IPS-15b (cell line): ENCODE data around the gene WDR44.
A peak's percentile ranks its signal among the peaks of the same experiment; 100 is the strongest.
"Not testable (repeated sequence)": the region's sequence is repeated elsewhere in the genome, so short reads cannot be mapped to it uniquely, and the experiment has no call there.

Experiments
- H3K27me3 ChIP-seq: one replicate; pipeline ENCODE4 v1.6.1; 2013; ENCODE audit warnings: low read length; ENCODE audit not compliant: control insufficient read depth, insufficient read depth
- H3K36me3 ChIP-seq: one replicate; pipeline ENCODE4 v1.6.1; 2013; ENCODE audit warnings: low read length; ENCODE audit not compliant: control insufficient read depth, insufficient read depth
- H3K4me1 ChIP-seq: one replicate; pipeline ENCODE4 v1.6.1; 2013; ENCODE audit warnings: mild to moderate bottlenecking, low read length; ENCODE audit not compliant: control insufficient read depth, insufficient read depth
- H3K4me3 ChIP-seq: one replicate; pipeline ENCODE4 v1.5.1; 2013; ENCODE audit warnings: low read depth, low read length
- H3K9ac ChIP-seq: one replicate; pipeline ENCODE4 v1.6.1; 2013; ENCODE audit warnings: low read depth, mild to moderate bottlenecking, low read length
- H3K9me3 ChIP-seq: one replicate; pipeline ENCODE4 v1.6.1; 2013; ENCODE audit warnings: mild to moderate bottlenecking, low read length; ENCODE audit not compliant: control insufficient read depth, insufficient read depth

The WDR44 gene, protein sequence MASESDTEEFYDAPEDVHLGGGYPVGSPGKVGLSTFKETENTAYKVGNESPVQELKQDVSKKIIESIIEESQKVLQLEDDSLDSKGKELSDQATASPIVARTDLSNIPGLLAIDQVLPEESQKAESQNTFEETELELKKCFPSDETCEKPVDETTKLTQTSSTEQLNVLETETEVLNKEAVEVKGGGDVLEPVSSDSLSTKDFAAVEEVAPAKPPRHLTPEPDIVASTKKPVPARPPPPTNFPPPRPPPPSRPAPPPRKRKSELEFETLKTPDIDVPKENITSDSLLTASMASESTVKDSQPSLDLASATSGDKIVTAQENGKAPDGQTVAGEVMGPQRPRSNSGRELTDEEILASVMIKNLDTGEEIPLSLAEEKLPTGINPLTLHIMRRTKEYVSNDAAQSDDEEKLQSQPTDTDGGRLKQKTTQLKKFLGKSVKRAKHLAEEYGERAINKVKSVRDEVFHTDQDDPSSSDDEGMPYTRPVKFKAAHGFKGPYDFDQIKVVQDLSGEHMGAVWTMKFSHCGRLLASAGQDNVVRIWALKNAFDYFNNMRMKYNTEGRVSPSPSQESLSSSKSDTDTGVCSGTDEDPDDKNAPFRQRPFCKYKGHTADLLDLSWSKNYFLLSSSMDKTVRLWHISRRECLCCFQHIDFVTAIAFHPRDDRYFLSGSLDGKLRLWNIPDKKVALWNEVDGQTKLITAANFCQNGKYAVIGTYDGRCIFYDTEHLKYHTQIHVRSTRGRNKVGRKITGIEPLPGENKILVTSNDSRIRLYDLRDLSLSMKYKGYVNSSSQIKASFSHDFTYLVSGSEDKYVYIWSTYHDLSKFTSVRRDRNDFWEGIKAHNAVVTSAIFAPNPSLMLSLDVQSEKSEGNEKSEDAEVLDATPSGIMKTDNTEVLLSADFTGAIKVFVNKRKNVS

DNA sequence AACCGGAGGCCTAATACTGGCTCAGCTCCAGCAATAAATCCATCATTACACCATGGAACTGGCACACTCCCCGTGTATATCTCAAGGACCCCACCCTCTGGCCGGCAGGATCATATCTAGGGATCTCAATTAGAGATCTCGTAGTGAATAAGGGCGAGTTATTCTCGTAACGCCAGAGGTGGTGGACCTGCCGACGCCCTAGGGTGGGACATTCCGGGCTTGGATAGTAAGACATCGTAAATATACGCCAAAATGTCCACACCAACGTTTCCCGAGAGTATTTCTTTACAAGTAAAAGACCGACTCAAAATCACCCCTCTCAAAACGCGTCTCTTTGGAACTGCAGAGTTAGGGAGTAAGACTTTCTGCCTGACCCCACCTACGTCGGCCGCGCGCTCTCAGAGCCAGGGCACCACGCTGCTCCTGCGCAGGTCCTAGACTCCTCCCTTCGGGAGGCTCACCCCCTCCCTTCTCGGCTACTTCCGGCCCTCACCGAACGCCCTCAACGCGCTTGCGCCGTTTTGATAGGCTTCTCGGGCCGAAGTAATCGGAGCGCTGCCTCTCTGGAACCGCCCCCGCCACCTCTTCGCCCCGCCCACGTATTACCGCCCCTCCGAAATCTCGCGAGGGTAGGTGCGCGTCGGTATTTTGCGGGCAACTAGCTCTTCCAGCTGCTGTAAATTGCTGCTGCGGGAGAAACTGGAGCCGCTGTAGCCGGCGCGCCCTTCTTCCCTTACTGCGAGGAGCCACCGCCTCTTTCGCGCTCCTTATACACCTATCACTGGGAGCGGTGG, at the start of gene WDR44:
Gene WDR44 (plus strand): TSS at position 643 of the 794 bp plus-strand sequence. CDS start 398 bp downstream, outside the sequence.
- peak within 1 kb of the TSS; percentile 73 for H3K4me3 ChIP-seq
- H3K27me3 ChIP-seq = no peaks in the 10 kb centered on the region
- H3K9me3 ChIP-seq = no peaks in the 10 kb centered on the region
- peak within 1 kb of the TSS; percentile 76 for H3K9ac ChIP-seq
- H3K4me1 ChIP-seq = no peaks in the 10 kb centered on the region
- H3K36me3 ChIP-seq = peaks cover 2% of the 10 kb centered on the region

DNA sequence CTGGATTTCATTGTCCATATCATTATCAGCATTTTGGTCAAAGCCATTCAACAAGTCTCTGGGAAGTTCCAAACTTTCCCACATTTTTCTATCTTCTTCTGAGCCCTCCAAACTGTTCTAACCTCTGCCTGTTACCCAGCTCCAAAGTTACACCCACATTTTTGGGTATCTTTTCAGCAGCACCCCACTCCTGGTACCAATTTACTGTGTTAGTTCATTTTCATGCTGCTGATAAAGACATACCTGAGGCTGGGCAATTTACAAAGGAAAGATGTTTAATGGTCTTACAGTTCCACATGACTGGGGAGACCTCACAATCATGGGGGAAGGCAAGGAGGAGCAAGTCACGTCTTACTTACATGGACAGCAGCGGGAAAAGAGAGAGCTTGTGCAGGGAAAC, 40.1 kb upstream of the WDR44 start:
- not testable (repeated sequence) for H3K9ac ChIP-seq, H3K4me1 ChIP-seq, H3K36me3 ChIP-seq, H3K4me3 ChIP-seq, H3K27me3 ChIP-seq, H3K9me3 ChIP-seq

DNA sequence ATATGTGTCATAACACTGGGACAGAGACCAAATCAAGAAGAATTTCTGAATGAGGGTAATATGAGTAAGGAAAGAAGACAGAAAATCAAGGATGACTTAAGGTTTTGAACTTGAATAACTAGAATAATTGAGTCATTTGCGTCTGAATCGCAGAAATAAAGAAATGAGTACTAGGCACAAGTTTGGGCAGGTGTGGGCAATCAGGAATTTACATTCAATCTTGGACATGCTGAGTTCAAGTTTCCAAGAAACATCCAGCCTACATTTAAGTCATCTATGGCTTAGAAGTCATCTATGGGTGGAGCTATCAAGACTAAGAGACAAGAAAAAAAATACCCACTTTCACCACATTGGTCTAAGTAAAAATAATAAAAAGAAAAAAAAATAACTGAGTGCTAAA, 30.4 kb upstream of the WDR44 start:
- no peak overlapping the region for H3K4me3 ChIP-seq
- H3K9ac ChIP-seq = no peak overlapping the region
- no peaks in the 10 kb centered on the region for H3K36me3 ChIP-seq
- no peaks in the 10 kb centered on the region for H3K9me3 ChIP-seq
- no peaks in the 10 kb centered on the region for H3K27me3 ChIP-seq
- no peaks in the 10 kb centered on the region for H3K4me1 ChIP-seq

DNA sequence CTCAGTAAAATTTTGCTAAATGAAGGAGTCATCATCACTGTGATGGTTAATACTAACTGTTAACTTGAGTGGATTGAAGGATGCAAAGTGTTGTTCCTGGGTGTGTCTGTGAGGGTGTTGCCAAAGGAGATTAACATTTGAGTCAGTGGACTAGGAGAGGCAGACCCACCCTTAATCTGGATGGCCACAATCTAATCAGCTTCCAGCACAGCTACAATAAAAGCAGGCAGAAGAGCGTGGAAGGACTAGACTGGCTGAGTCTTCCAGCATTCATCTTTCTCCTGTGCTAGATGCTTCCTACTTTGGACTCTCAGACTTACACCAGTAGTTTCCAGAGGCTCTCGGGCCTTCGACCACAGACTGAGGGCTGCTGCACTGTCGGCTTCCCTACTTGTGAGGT, 21.3 kb upstream of the WDR44 start:
- H3K9me3 ChIP-seq = no peaks in the 10 kb centered on the region
- no peaks in the 10 kb centered on the region for H3K27me3 ChIP-seq
- H3K4me1 ChIP-seq = no peaks in the 10 kb centered on the region
- no peaks in the 10 kb centered on the region for H3K36me3 ChIP-seq
- no peak overlapping the region for H3K9ac ChIP-seq
- H3K4me3 ChIP-seq = no peak overlapping the region

DNA sequence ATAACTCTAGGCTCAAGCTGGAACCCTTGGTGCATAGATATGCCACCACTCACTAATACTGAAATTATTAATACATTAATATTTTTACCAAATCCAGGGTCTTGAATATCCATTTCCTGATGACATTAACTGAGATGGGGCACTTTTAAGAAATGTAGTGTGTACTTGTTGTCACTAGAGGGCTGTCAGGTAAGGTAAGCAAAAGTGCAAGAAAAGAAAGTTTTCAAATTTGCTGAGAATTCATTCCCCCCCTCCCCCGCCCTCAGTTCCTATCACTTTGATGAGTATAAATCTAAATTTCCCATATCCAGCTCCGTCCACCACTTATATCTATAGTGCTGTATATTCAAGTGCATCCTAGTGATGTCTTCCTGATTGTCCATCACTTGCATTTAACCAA, 20.5 kb upstream of the WDR44 start:
- Histone ChIP-seq H3K9ac (no peak overlapping the region), H3K4me1 (no peaks in the 10 kb centered on the region), H3K27me3 (no peaks in the 10 kb centered on the region), H3K9me3 (no peaks in the 10 kb centered on the region), H3K36me3 (no peaks in the 10 kb centered on the region), H3K4me3 (no peak overlapping the region)

DNA sequence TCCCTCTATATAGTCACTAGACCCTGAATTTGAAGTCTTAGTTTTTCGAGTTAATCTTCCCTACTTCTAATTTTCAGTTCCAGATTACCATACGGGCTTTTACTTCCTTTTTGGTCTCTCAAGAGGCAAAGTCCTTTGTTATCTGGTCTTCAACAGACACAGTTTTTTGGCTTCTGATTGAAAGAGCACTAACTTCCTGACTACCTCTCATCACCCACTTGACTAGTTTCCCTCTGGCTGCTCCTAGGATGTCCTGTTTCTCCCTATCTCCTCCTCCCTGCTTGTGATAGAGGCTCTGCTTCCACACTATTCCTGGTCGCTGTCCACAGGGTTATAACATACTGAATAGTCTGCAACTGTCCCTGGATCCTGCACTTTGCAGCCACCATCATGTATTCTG, 16.7 kb upstream of the WDR44 start:
- Histone ChIP-seq H3K36me3 (no peaks in the 10 kb centered on the region), H3K27me3 (no peaks in the 10 kb centered on the region), H3K9me3 (no peaks in the 10 kb centered on the region), H3K4me1 (no peaks in the 10 kb centered on the region), H3K9ac (no peak overlapping the region), H3K4me3 (no peak overlapping the region)

DNA sequence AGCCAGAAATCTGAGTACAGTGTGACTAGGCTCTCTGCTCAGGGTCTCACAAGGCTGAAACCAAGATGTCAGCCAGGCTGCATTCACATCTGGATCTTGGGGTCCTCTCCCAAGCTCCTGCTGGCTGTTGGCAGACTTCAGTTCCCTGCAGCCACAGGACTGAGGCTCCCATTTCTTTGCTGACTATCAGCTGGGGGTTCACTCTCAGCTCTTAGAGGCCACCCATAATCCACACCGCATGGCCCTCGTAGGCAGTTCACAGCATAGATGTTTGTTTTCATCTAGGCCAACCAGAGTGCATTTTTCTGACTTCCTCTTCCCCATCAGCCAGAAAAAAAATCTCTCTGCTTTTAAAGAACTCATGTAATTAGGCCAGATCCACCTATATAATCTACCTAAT, 8.2 kb upstream of the WDR44 start:
- H3K36me3 ChIP-seq = no peaks in the 10 kb centered on the region
- no peaks in the 10 kb centered on the region for H3K27me3 ChIP-seq
- no peak overlapping the region for H3K4me3 ChIP-seq
- H3K9ac ChIP-seq = no peak overlapping the region
- H3K4me1 ChIP-seq = no peaks in the 10 kb centered on the region
- H3K9me3 ChIP-seq = no peaks in the 10 kb centered on the region

DNA sequence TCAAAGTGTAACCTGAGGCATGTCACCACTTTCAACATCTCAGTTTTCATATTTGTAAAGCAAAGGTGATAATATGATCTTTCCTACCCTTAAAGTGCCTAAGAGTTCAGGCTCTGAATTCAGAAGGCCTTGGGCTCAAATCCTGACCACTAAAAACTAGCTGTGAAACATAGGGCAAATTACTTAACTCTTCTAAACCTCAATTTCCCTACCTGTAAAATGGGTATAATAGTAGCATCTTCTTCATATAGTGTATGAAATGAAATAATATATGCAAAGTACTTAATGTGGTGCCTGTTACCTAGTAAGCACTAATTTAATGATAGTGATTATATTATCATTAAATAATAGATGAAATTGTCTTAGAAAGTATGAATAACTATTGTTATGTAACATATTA, 7.0 kb upstream of the WDR44 start:
- Histone ChIP-seq H3K9ac (no peak overlapping the region), H3K36me3 (no peaks in the 10 kb centered on the region), H3K4me3 (no peak overlapping the region), H3K27me3 (no peaks in the 10 kb centered on the region), H3K9me3 (no peaks in the 10 kb centered on the region), H3K4me1 (no peaks in the 10 kb centered on the region)

DNA sequence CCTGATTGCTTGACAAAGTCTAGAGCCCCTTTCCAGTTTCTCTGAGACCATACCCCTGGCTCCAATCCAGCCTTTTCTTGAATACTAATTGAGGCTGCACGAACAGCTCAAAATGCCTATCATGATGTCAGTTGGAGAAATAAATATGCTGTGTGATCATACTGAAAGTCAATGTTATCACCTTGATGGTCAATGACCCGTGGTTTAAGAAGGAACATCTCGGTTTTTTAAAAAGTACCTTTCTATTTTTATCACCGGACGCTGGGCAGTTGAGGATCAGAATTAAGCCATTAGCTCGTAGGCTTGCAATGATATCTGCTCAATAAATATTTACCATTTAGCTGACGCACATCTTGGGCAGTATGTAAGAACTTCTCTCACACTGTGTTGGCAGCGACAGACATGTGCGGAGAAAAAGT, 852 bp upstream of the WDR44 start:
- Histone ChIP-seq H3K36me3 (peaks cover 2% of the 10 kb centered on the region), H3K27me3 (no peaks in the 10 kb centered on the region), H3K4me3 (peak overlapping the region; percentile 62), H3K9ac (peak overlapping the region; percentile 76), H3K9me3 (no peaks in the 10 kb centered on the region), H3K4me1 (no peaks in the 10 kb centered on the region)

DNA sequence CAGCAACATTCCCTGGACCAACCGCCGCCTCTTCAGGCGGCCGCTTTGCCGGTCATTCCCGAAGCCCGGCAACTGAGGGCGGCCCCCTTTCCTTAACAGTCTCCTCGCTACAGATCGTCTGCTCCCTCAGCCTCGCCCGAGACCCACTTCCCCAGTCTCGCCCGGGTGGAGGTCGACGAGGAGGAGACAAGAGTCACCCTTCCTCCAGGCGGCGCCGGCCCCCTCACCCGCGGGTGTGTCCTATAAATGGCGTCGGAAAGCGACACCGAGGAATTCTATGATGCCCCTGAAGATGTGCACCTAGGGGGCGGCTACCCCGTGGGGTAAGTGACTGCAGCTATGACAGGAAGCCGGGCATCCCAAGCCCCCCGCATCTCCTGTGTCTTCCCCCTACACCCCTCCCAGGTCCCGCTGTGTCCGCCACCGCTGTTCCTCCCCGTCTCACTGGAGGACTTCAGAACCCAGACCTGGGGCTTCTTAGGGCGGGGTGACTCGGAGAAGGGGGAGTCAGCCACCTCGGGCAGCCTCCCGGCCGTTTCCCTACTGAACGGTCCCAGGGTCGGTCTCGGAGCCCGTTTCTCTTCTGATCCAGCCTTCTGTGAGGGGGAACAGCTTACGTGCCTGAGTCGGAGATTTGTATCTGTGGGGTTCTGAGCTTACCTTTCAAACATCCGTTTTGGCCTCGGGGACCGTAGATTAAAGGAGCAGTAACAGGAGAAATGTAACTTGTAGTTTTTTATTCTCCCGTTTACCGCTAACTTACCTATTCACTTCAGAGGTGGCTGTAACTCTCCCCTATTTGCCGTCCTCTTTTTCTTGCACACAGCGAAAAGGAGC, 570 bp downstream of the WDR44 start:
- H3K27me3 ChIP-seq = no peaks in the 10 kb centered on the region

DNA sequence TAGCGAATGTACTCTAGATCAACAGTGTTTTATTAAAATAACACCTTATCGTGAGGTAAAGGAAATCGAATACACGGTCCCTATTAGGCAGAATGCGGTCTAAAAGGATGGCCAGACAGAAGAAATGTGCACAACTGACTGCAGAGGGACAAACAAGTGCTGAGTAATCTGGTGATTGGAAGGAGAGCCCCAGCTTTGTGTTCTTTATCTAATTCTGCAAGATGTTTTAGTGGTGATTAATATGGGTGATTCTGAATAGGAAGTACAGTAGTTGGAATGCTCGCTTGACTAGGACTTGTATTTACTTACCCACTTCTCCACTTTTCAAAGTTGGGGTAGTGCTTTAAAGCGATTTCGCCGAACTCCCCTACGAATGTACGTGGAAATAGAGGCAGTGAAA, 1.2 kb downstream of the WDR44 start:
- H3K27me3 ChIP-seq = no peaks in the 10 kb centered on the region
- no peak overlapping the region for H3K9ac ChIP-seq
- no peaks in the 10 kb centered on the region for H3K9me3 ChIP-seq
- H3K4me3 ChIP-seq = peak overlapping the region; percentile 73
- H3K36me3 ChIP-seq = peaks cover 2% of the 10 kb centered on the region
- H3K4me1 ChIP-seq = no peaks in the 10 kb centered on the region

More for the DNA sequence above, 570 bp downstream of the WDR44 start:
- Histone ChIP-seq H3K36me3 (peaks cover 2% of the 10 kb centered on the region), H3K4me1 (no peaks in the 10 kb centered on the region), H3K9ac (peak overlapping the region; percentile 73), H3K9me3 (no peaks in the 10 kb centered on the region), H3K4me3 (peak overlapping the region; percentile 73)
